CD4-positive, alpha-beta T cell treated with Interleukin-15 for 4 hours (primary cell): ENCODE results near the gene IFNA14.
"Not testable (repeated sequence)": the region's sequence is repeated elsewhere in the genome, so short reads cannot be mapped to it uniquely, and the experiment has no call there.

Source experiments
- DNase-seq: peaks from one replicate; pipeline ENCODE4 v3.0.0-alpha.2; 2020; ENCODE audit warnings: low spot score

Gene IFNA14

DNA sequence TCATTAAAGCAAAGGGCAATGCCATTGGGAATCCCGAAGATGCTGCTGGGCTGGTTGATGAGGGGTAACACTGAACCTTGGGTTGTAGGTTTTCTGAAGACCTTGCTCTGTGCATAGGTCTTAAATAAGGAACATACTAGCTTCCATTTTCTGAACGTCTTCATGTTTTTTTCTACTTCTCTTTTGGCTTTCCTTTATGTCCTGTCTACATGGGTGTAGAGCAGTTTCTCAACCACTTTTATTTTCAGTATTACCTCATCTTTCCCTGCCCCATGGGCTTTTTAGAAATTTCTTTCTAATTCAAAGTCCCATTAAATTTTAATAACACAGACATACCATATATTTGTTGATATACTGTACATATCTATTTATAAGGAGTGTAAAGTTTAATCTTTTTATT, at the start of gene IFNA14:
IFNA14 (minus strand) TSS at position 95 of the 400 bp plus-strand sequence; CDS start at position 25, 70 bp downstream.
- DNase-seq: no peak

DNA sequence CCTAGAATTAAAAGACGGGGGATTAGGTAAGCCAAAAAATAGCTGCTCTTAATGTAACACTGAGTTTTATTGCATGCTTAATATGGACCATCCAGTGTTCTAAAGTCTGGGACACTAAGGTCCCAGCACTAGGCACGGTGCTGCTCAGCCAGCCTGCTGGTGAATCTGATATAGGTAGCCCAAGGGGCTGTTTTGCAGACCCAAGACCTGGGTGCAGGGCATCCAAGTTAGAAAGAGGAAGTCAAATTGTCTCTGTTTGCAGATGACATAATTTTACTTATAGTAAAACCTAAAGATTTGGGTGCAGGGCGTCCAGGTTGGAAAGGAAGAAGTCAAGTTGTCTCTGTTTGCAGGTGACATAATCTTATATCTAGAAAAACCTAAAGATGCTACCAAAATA, 47.5 kb upstream of the IFNA14 start:
- DNase-seq: no peak

DNA sequence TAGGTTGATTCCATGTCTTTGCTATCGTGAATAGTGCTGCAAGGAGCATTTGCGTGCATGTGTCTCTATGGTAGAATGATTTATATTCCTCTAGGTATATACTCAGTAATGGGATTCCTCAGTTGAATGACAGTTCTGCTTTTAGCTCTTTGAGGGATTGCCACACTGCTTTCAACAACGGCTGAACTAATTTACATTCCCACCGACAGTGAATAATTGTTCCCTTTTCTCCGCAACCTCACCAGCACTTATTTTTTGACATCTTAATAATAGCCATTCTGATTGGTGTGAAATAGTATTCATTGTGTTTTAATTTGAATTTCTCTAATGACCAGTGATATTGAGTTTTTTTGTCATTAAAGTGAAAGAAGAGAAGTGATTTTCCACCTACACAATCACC, 46.9 kb upstream of the IFNA14 start:
- DNase-seq: no peak

GRCh38 chr9:21286099-21286498, 46.3 kb upstream of the IFNA14 start:
- no peak for DNase-seq

DNA sequence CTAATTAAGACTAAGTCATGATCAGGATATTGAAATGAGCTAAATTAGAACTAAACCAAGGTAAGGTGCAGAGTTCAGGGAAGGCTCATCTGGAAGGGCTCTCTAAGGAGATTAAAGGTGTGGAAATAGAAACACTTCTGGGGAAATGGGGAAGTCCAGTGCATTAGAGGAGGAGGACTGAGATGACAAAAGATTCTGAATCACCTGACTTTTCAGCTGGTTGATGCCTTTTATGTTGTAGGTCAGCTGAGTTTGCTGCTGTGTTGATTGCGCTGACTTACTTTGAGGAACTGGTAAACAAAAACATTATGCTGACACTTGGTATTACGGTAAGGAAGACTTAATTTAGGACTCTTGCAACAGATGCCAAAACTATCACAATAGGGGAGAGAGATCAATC, 41.5 kb upstream of the IFNA14 start:
- no peak for DNase-seq

GRCh38 chr9:21268347-21268657, 28.5 kb upstream of the IFNA14 start:
- no peak for DNase-seq

DNA sequence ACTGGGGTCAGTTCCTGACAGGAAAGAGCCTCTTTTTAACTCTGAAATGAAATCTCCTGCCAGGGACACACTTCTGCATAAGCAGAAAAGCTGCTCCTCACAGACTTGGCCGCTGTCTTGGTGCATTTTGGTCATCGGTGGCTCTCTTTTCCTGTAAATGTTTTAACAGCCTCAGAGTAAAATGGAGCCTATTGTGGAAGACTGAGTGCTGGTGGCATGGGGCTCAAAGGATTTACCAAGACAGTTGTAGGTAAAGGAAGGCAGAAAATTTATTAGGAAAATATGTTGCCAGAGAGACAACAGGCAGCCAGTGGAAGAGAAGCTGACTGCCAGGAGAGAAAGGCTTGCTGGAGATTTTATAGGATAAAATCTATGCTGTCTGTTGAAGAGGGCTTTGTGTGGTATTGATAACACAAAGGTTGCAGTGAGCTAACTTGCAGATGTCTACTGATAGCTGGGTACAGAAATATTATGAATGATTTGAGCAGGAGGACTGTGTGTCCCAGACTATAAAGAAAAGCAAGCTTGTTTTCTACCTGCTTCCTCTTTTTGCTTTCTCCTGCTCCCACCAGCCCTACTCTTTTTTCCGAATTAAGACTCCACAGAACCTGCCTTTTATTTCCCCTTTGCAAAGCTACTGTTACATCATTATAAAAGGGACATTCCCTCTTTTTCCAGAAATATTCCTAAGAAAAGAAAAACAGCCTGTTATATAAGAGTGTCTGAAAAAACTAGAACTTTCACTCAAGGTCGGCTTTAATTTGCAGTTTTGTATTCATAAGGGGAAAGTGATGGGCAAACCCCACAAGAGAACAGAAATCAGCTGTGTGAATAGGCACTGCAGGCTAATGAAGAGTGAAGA, 27.9 kb upstream of the IFNA14 start:
- DNase-seq: no peak

DNA sequence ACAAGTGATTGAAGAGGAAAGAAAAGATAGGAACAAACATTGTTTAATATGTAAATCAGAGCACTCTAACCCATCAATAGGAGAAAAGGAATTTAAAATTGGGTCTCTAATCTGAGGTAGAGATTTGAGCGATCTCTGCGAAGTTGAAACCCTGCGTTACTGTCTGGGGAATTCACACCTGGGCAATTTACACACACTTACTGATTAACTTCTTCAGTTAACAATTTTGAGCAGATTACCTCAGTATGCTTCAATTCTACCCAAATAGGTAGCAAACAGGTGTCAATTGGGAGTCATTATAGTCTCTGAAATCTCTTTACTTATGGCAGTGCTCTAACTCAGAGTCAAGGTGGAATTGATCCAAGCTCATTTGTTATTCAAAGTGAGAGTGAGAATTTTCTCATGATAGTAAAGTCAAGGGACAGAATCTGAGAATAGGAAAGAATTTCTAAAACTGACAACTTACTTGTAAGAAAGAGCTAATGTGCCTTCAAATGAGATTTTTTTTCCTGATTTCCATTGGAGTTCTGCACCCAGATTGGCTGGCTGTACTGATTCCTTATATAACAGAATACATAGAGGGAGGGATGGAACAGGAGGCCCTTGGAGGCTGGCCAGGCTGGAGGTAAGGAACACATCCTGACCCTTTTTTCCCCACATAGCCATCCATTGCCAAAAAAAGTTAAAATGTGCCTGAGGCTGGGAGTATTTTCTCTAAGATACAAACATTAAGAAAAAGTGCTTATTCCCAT, 27.1 kb upstream of the IFNA14 start:
- DNase-seq: no peak

- no peak for DNase-seq
Observed at GRCh38 chr9:21265421-21266189, 25.8 kb upstream of the IFNA14 start.

- no peak for DNase-seq
Observed at GRCh38 chr9:21255538-21256212, 15.9 kb upstream of the IFNA14 start.

DNA sequence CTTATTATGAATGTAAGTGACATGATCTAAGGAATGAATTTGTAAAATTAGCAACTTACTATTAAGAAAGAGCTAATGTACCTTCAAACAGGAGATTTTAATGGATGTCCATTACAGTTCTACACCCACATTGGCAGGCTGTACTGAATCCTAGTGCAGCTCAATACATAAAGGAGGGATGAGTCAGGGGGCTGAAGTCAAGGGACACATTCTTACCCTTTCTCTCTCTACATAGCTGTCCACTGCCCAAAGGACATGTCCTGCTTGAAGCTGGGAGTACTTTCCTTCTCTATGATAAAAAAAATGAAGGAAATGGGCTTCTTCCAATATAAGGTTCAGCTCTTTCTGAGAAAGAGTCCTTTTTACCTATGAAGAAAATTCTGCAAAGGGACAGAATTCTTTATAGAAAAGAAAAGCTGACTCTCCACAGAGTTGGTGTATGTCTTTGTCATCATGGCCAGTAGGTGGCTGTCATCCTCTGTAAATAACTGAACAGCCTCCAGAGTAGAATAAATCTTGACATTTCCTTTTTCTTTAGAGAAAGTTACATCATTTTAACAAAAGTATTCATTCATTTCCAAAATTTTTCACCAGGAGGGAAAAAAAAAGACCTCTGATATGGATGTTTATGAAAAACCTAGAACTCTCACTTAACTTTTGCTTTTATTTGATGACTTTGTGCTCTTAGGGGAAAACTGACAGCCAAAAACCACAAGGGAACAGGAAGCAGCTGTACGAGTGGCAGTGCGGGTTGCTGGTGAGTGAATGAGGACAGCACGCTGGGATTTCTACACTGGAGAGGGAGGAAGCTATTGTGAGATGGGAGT, 13.1 kb upstream of the IFNA14 start:
- DNase-seq: no peak

DNA sequence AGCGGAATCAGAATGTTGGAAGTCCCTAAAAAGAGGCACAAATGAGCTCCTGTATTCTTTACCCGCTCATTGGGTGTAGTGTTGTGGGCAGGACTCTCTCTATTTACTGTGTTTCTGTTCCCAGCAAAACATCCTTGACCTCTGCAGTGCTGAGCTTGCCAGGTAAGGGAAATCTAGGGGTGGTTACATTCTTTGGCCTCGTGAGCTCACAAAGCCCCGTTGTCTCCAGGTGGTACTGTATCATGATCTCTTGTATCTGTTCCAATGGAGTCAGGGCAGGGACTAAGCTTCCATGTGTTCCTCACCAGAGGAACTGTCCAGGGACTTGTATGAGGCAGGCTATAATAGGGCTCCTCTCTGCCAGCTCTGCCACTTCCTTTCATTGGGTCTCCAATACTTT, 11.8 kb upstream of the IFNA14 start:
- DNase-seq: no peak

- no peak for DNase-seq
Observed at GRCh38 chr9:21251190-21251589, 11.4 kb upstream of the IFNA14 start.

GRCh38 chr9:21244836-21245235, 5.0 kb upstream of the IFNA14 start:
- DNase-seq: no peak

DNA sequence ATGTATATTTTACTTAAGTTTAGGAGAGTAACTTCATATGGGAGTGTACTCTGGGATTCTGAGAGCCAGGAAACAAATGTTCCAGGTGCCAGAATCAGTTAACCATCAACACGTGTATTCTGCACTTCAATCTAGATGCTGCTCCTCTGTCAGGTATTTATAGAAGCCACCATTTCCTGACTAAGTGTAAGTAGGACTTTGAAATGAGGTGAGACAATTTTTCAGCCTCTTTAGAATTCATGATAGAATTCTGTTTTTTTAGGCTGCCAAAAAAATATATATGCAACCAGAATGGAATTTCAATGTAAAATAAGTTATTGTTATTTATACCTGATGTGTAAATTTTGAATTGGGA, 3.5 kb downstream of the IFNA14 start:
- DNase-seq: not testable (repeated sequence)

DNA sequence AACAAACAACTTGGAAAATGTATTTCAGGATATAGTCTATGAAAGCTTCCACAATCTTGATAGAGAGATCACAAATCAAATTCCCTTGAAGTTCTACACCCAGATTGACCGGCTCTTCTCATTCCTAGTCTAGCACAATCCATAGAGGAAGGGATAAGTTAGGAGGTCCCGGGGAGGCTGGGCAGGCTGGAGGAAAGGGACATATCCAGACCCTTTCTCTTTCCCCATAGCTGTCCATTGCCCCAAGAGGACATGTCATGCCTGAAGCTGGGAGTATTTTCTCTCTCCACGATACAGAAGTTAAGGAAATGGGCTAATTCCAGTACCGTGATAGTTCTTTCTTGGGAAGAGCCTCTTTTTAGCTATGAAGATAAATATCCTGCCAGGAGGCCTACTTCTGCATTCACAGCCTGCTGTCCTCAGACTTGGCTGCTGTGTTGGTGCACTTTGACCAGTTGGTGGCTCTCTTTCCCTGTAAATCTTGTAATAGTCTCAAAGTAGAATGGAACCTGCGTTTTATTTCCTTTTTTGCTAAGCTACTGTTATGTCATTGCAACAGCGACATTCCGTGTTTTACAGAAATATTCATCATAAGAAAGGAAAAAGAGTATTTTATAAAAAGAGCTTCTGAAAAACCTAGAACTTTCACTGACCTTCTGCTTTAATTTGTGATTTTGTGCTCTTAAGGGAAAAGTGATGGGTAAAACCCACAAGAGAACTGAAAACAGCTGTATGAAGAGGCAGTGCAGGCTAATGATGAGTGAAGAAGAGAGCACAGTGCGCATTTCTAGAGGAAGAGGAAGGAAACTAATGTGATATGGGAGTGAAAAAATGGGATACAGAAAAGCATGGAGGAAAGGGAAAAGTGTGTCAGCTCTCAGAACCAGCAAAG, 4.1 kb downstream of the IFNA14 start:
- DNase-seq: peak; percentile 40

- no peak for DNase-seq
Observed at GRCh38 chr9:21234153-21234687, 5.6 kb downstream of the IFNA14 start.

DNA sequence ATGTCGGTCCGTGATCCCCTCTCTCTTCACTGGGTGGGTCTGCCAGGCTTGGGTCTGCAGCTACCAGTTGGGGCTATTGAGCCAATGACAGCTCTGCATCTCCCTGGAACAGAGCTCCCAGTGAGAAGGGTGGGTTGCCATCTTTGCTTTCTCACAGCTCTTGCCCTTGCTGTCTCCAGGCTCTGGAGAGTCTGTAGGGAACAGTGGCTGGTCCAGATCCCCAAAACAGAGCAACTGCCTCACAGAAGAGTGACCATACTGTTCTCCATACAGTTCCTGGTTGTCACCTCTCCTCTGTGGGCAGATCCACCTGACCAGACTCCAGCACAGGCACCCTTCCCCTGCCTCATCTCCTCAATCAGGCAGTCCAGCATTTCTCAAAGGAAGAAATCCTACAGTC, 6.5 kb downstream of the IFNA14 start:
- no peak for DNase-seq

DNA sequence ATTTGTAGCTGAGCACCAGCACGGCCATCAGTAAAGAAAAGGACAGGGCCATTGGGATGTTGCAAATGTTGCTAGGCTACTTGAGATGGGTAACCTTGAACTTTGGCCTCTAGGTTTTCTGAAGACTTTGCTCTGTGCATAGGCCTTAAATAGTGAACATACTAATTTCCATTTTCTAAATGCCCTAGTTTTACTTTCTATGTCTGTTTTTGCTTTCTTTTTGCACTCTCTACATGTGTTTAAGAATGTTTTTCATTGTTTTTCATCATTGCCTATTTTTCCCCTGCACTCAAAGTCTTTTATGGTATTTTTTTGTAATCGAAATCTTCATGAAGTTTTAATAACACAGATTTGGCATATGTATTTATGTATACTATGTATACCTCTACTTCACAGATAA, 11.7 kb downstream of the IFNA14 start, which contains the start of gene IFNA17:
IFNA17 (minus strand) TSS at position 101 of the 400 bp plus-strand sequence; CDS start at position 52, 49 bp downstream.
- no peak for DNase-seq

DNA sequence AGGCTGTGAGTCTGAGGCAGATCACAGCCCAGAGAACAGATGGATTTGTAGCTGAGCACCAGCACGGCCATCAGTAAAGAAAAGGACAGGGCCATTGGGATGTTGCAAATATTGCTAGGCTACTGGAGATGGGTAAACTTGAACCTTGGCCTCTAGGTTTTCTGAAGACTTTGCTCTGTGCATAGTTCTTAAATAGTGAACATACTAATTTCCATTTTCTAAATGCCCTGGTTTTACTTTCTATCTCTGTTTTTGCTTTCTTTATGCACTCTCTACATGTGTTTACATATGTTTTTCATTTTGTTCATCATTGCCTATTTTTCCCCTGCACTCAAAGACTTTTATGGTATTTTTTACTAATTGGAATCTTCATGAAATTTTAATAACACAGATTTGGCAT, 22.6 kb downstream of the IFNA14 start, which contains the start of gene IFNA16:
IFNA16 (minus strand) TSS at position 101 of the 400 bp plus-strand sequence; CDS start at position 95, 6 bp downstream.
- DNase-seq: not testable (repeated sequence)
